Astrocyte (in vitro differentiated cells and primary cell): Measurements from ENCODE around the gene FAM47E. TPM values are rescaled to one million over a fixed set of nuclear protein-coding genes. Genes with fewer than 3 reads are reported as not detected.

Experiments
- DNase-seq: peaks from one replicate; pipeline ENCODE4 v3.0.0-alpha.2; 2010; ENCODE audit warnings: low read depth
- FAIRE-seq: peaks from 2 replicates; lab custom pipeline; 2011; peaks lifted over from hg19 to GRCh38; lab: Jason Lieb, UNC
- H2AFZ ChIP-seq: 2 replicates; pipeline ENCODE4 v1.6.0; 2012; ENCODE audit warnings: low read depth, low read length, inconsistent platforms
- H3K27ac ChIP-seq: 2 replicates; pipeline ENCODE4 v1.5.1; 2011; ENCODE audit warnings: low read depth, low read length, inconsistent platforms
- H3K27me3 ChIP-seq: 2 replicates; pipeline ENCODE4 v1.6.0; 2011; ENCODE audit warnings: low read length, inconsistent platforms; ENCODE audit not compliant: insufficient read depth
- H3K36me3 ChIP-seq: 2 replicates; pipeline ENCODE4 v1.5.1; 2011; ENCODE audit warnings: low read length, inconsistent platforms; ENCODE audit not compliant: insufficient read depth
- H3K4me1 ChIP-seq: 2 replicates; pipeline ENCODE4 v1.5.1; 2011; ENCODE audit warnings: low read length, inconsistent platforms; ENCODE audit not compliant: insufficient read depth
- H3K4me2 ChIP-seq: 2 replicates; pipeline ENCODE4 v1.6.0; 2012; ENCODE audit warnings: low read length, inconsistent platforms
- H3K4me3 ChIP-seq: 2 replicates; pipeline ENCODE4 v1.5.1; 2011; ENCODE audit warnings: low read depth, mild to moderate bottlenecking, low read length, inconsistent platforms; ENCODE audit not compliant: insufficient read depth
- H3K79me2 ChIP-seq: 2 replicates; pipeline ENCODE4 v1.6.0; 2012; ENCODE audit warnings: mild to moderate bottlenecking, low read length, inconsistent platforms; ENCODE audit not compliant: insufficient read depth
- H3K9ac ChIP-seq: 2 replicates; pipeline ENCODE4 v1.6.0; 2012; ENCODE audit warnings: mild to moderate bottlenecking, low read length, inconsistent platforms
- H3K9me3 ChIP-seq: 2 replicates; pipeline ENCODE4 v1.5.1; 2012; ENCODE audit warnings: low read depth, mild to moderate bottlenecking, low read length, inconsistent platforms; ENCODE audit not compliant: insufficient read depth
- H4K20me1 ChIP-seq: 2 replicates; pipeline ENCODE4 v1.6.0; 2012; ENCODE audit warnings: low read length, inconsistent platforms; ENCODE audit not compliant: insufficient read depth
- H3K27ac Mint-ChIP-seq: one replicate; pipeline ENCODE4 v1.8.0; 2021; ENCODE audit warnings: mild to moderate bottlenecking, mixed read lengths; ENCODE audit not compliant: unreplicated experiment
- H3K27me3 Mint-ChIP-seq: one replicate; pipeline ENCODE4 v1.8.0; 2021; ENCODE audit warnings: low read depth, mixed read lengths; ENCODE audit not compliant: unreplicated experiment
- H3K36me3 Mint-ChIP-seq: one replicate; pipeline ENCODE4 v1.8.0; 2021; ENCODE audit warnings: low read depth, mixed read lengths; ENCODE audit not compliant: unreplicated experiment
- H3K4me1 Mint-ChIP-seq: one replicate; pipeline ENCODE4 v1.8.0; 2021; ENCODE audit warnings: low read depth, mixed read lengths; ENCODE audit not compliant: unreplicated experiment
- H3K4me3 Mint-ChIP-seq: one replicate; pipeline ENCODE4 v1.8.0; 2021; ENCODE audit warnings: mild to moderate bottlenecking, moderate library complexity, mixed read lengths; ENCODE audit not compliant: unreplicated experiment
- H3K9me3 Mint-ChIP-seq: one replicate; pipeline ENCODE4 v1.8.0; 2021; ENCODE audit warnings: mild to moderate bottlenecking, mixed read lengths; ENCODE audit not compliant: unreplicated experiment
- CTCF ChIP-seq: IDR thresholded peaks from 2 replicates; pipeline ENCODE4 v1.5.1; 2011; ENCODE audit warnings: low read depth, mild to moderate bottlenecking, inconsistent platforms, low read length, moderate library complexity; ENCODE audit not compliant: insufficient read depth
- EZH2 ChIP-seq: IDR thresholded peaks from 2 replicates; pipeline ENCODE4 v1.6.1; 2012; ENCODE audit warnings: mild to moderate bottlenecking, low read length, inconsistent platforms; ENCODE audit not compliant: insufficient read depth
- total RNA-seq: library from RNA; stranded (reverse); gene quantifications from 2 replicates; pipeline ENCODE4 v1.2.1, GENCODE V29; 2021

FAM47E gene
- total RNA-seq, 1 donor from 2014 or later: 0.54 TPM

GRCh38 chr4:76292730-76293129, 41.2 kb downstream of the FAM47E start:
- TF ChIP-seq CTCF (no peak), EZH2 (no peak)
- H3K27me3 Mint-ChIP-seq: peaks cover 9% of the 10 kb centered on the region
- Histone ChIP-seq H2AFZ (no peak overlapping the region), H3K4me2 (no peak overlapping the region), H3K9me3 (no peaks in the 10 kb centered on the region), H3K27ac (no peak overlapping the region), H3K4me3 (no peak overlapping the region), H3K27me3 (no peaks in the 10 kb centered on the region), H4K20me1 (no peaks in the 10 kb centered on the region), H3K79me2 (no peaks in the 10 kb centered on the region), H3K9ac (no peak overlapping the region), H3K36me3 (no peaks in the 10 kb centered on the region), H3K4me1 (no peaks in the 10 kb centered on the region)
- FAIRE-seq (no peak), DNase-seq (no peak)
- H3K36me3 Mint-ChIP-seq: peaks cover 3% of the 10 kb centered on the region
- no peak overlapping the region for H3K27ac Mint-ChIP-seq
- H3K9me3 Mint-ChIP-seq: peaks cover 9% of the 10 kb centered on the region
- no peaks in the 10 kb centered on the region for H3K4me1 Mint-ChIP-seq
- no peak overlapping the region for H3K4me3 Mint-ChIP-seq

GRCh38 chr4:76293772-76294171, 42.3 kb downstream of the FAM47E start:
- H3K27ac ChIP-seq: no peak overlapping the region
- no peak overlapping the region for H3K4me3 Mint-ChIP-seq
- no peak overlapping the region for H3K27ac Mint-ChIP-seq
- peaks cover 3% of the 10 kb centered on the region for H3K36me3 Mint-ChIP-seq
- FAIRE-seq (no peak), DNase-seq (no peak)
- no peak overlapping the region for H3K4me3 ChIP-seq
- H3K4me1 Mint-ChIP-seq: no peaks in the 10 kb centered on the region
- peaks cover 3% of the 10 kb centered on the region for H3K27me3 Mint-ChIP-seq
- H3K27me3 ChIP-seq: no peaks in the 10 kb centered on the region
- TF ChIP-seq CTCF: no peak
- no peak for TF ChIP-seq EZH2
- peaks cover 14% of the 10 kb centered on the region for H3K9me3 Mint-ChIP-seq
- no peaks in the 10 kb centered on the region for H3K79me2 ChIP-seq
- H3K4me1 ChIP-seq: no peaks in the 10 kb centered on the region
- H3K9ac ChIP-seq: no peak overlapping the region
- peaks cover 5% of the 10 kb centered on the region for H3K9me3 ChIP-seq
- H4K20me1 ChIP-seq: no peaks in the 10 kb centered on the region
- no peak overlapping the region for H2AFZ ChIP-seq
- no peak overlapping the region for H3K4me2 ChIP-seq
- H3K36me3 ChIP-seq: no peaks in the 10 kb centered on the region

GRCh38 chr4:76296286-76296820, 44.8 kb downstream of the FAM47E start:
- H3K27me3 ChIP-seq: no peaks in the 10 kb centered on the region
- H3K9me3 ChIP-seq: peaks cover 5% of the 10 kb centered on the region
- peaks cover 4% of the 10 kb centered on the region for H3K4me1 ChIP-seq
- Mint-ChIP-seq H3K36me3 (peaks cover 3% of the 10 kb centered on the region), H3K9me3 (peaks cover 14% of the 10 kb centered on the region), H3K4me3 (no peak overlapping the region), H3K4me1 (peaks cover 6% of the 10 kb centered on the region), H3K27ac (no peak overlapping the region), H3K27me3 (peaks cover 2% of the 10 kb centered on the region)
- H3K36me3 ChIP-seq: no peaks in the 10 kb centered on the region
- H3K79me2 ChIP-seq: no peaks in the 10 kb centered on the region
- no peak overlapping the region for H3K9ac ChIP-seq
- TF ChIP-seq CTCF: no peak
- TF ChIP-seq EZH2: no peak
- DNase-seq: no peak
- no peak overlapping the region for H3K27ac ChIP-seq
- H3K4me3 ChIP-seq: no peak overlapping the region
- H3K4me2 ChIP-seq: no peak overlapping the region
- no peaks in the 10 kb centered on the region for H4K20me1 ChIP-seq
- FAIRE-seq: no peak
- no peak overlapping the region for H2AFZ ChIP-seq
